Fibroblast of villous mesenchyme (primary cell): ENCODE data around the gene FCGR3B. TPM values are rescaled to one million over a fixed set of nuclear protein-coding genes. Genes with fewer than 3 reads are reported as not detected.
"Not testable (repeated sequence)": the region's sequence is repeated elsewhere in the genome, so short reads cannot be mapped to it uniquely, and the experiment has no call there.

Experiments used
- DNase-seq: peaks from one replicate; pipeline ENCODE4 v3.0.0-alpha.2; 2010; ENCODE audit warnings: low read depth
- H3K4me3 ChIP-seq: 2 replicates; pipeline ENCODE4 v1.5.1; 2011; ENCODE audit warnings: low read depth, mild to moderate bottlenecking, low read length
- total RNA-seq: library from RNA; depleted of rRNA; stranded (reverse); fragments of >200 nt; gene quantifications from 2 replicates; pipeline ENCODE4 v1.2.3, GENCODE V29; 2012

Gene FCGR3B
- total RNA-seq, 1 donor = not detected

GRCh38 chr1:161592586-161592985 is 38.4 kb downstream of the FCGR3B start:
- H3K4me3 ChIP-seq, DNase-seq: not testable (repeated sequence)

DNA sequence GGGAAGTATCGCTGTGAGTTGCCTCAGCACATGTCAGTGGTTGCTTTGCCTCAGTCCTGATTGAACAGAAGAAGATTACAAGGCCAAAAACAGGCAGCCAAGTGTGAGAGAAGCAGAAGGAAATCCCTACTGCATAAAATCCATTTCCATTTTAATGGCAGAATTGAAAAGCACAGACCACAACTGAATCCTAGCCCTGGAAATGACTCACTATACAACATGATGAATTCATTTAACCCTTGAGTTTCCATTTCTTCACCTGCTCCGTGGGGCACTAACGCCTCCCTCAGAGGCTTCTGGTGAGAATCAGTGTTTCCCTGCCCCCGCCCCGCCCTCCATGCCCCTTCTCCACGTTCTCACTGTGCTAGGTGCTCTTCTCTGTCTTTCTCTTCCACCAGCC is 41.1 kb downstream of the FCGR3B start:
- not testable (repeated sequence) for DNase-seq, H3K4me3 ChIP-seq

- H3K4me3 ChIP-seq, DNase-seq: not testable (repeated sequence)
Observed at GRCh38 chr1:161589365-161589764, 41.6 kb downstream of the FCGR3B start.

- not testable (repeated sequence) for DNase-seq, H3K4me3 ChIP-seq
Observed at GRCh38 chr1:161588596-161588995, 42.4 kb downstream of the FCGR3B start.

DNA sequence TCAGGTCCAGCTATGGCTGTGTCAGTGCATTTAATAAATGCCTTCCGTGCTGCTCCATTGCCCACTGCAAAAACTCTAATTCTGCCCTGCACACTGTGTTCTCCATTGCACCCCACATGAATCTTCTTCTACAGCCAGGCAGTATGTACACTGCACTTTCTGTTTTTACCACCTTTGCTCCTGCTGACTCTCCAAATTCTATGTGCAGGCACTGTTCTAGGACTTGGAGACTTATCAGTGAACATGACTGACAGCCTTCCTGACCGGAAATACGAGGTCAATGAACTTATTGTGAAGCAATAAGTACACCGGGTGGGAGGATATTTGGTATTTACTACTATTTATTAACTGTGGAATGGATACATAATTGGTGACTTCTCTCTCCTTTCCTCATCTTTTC is 48.1 kb downstream of the FCGR3B start:
- not testable (repeated sequence) for DNase-seq, H3K4me3 ChIP-seq

DNA sequence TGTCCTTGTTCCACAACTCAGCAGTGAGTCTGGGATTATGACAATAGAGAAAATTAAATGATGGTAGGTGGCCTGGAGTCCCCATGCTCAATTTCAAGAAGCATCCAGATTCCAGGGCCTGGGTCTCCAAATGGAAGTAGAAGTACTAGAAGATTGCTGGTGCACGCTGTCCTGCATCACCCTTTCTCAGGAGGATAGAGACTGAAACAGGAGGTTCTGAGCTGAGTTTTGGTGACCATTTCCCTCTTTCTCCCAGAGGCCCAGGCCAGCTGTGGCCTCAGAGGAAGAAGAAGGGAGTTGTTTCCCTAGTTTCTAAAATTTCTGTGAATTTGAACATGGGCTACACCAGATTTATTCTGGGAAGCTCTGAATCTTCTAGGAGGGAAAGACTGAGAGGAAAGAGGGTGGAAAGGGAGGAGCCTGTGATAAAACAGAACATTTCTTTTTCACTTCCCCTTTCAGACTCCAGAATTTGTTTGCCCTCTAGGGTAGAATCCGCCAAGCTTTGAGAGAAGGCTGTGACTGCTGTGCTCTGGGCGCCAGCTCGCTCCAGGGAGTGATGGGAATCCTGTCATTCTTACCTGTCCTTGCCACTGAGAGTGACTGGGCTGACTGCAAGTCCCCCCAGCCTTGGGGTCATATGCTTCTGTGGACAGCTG is 50.0 kb downstream of the FCGR3B start:
- not testable (repeated sequence) for DNase-seq, H3K4me3 ChIP-seq

DNA sequence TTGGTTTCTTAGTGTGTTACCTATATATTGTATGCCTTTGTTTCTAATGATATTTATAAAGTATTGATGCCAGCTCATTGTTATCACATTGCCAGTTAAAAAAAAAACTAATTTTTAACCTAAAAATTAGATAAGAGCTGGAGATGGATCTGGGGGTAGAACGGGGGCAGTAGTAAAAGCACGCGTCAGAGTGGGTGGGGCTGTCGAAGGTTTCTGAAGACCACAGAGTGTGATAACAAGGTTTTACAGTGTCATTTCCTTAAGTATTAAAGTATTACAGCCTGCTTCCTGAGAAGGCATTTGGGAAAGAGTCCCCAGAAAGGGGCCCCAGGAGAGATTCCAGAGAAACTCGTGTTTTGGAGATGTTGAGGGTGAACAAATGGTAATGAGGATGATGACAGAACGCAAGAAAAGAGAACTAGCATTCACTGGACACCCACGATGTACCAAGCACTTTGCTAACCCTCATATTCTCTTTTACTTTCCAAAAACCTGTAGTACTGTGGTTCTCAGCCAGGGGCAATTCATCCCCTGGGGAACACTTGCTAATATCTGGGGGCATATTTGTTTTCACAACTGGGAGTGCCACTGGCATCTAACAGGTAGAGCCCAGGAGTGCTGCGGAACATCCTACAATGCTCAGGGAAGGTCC is 51.0 kb downstream of the FCGR3B start:
- not testable (repeated sequence) for H3K4me3 ChIP-seq, DNase-seq

DNA sequence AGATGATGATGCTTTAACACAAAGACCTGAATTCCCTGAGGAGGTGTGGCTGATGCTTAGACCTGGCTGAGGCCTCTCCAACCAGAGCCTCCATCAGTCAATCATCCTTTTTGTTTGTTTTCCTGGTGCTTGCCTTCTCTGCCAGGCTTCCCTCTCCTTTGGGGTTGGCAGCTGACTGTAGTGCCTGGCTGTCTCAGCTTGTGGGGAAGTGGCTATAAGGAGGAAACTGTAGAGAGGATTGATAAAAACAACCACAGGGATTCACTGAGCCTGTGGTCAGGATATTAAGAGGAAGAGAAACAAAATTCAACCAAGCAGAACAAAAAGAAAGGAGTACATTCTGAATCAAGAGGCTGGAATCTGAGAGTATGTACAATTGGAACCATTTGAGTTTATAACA is 54.3 kb downstream of the FCGR3B start:
- H3K4me3 ChIP-seq, DNase-seq: not testable (repeated sequence)

Other genes with a start within 250 kb of the FCGR3B start
- gene FCGR2A, start 125.7 kb downstream of the FCGR3B start, total RNA-seq = under 0.01 TPM in 2 replicates
- gene HSPA6, start 106.6 kb downstream of the FCGR3B start, total RNA-seq = under 0.01 TPM in 2 replicates
- gene FCGR3A, start 81.4 kb downstream of the FCGR3B start, total RNA-seq = not detected in 2 replicates
- gene FCGR2B, start 32.0 kb upstream of the FCGR3B start, total RNA-seq = not detected in 2 replicates
- 0.64 and 0.86 TPM in 2 replicates for gene FCRLA, start 76.1 kb upstream of the FCGR3B start, total RNA-seq
- 2.9 and 4.3 TPM in 2 replicates for gene FCRLB, start 90.4 kb upstream of the FCGR3B start, total RNA-seq
- 26.3 and 36.4 TPM in 2 replicates for gene DUSP12, start 118.6 kb upstream of the FCGR3B start, total RNA-seq
- gene ATF6, start 135.1 kb upstream of the FCGR3B start, total RNA-seq = 22.9 and 32.8 TPM in 2 replicates